ENCODE measurements around the gene CCDC178.

The CCDC178 gene

DNA sequence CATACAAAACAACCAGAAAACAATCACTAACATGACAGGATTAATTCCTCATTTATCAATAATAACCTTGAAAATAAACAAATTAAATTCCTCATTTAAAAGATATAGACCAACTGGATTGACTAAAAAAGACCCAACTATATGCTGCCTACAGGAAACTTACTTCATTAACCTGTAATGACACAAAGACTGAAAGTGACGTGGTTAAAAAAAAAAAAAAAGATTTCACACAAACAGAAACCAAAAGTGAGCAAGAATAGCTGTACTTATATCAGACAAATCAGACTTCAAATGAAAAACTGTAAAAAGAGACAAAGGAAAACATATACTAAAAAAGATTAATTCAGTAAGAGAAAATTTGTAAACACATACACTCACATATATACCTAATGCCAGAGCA lies 201.2 kb downstream of the CCDC178 start:
- Histone ChIP-seq H3K27me3 (ENCODE audit: control insufficient read depth, insufficient read depth, low read length, poor library complexity, severe bottlenecking) (no peaks in the 10 kb centered on the region), H3K9me3 (ENCODE audit: control insufficient read depth, low read length) (no peaks in the 10 kb centered on the region), H3K36me3 (ENCODE audit: control insufficient read depth, insufficient read depth, low read length) (no peaks in the 10 kb centered on the region), H3K4me3 (ENCODE audit: insufficient read depth, low read depth, low read length) (no peak overlapping the region), H3K4me1 (ENCODE audit: control insufficient read depth, insufficient read depth, low read length) (no peaks in the 10 kb centered on the region), H3K27ac (ENCODE audit: insufficient read depth, low read depth, low read length, poor library complexity, severe bottlenecking) (no peak overlapping the region)
- WGBS, 2 experiments: 100% methylated on average over 1 of the region's 1 CpG

DNA sequence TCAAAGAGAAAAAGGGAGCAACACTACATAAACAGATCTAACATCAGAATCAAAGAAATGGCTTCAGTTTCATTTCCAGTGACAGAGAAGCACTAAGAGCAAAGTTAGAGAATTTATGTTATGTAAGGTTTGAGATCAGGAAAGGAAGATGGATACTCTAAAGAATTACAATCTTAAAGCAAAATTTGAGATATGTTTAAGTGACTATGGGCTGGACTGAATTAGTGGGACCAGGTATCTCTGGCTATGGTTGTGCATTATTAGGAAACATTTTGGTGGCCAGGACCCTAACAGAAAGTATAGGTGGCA lies 208.2 kb downstream of the CCDC178 start:
- Histone ChIP-seq H3K27me3 (ENCODE audit: control insufficient read depth, insufficient read depth, low read length, poor library complexity, severe bottlenecking) (no peaks in the 10 kb centered on the region), H3K36me3 (ENCODE audit: control insufficient read depth, insufficient read depth, low read length) (no peaks in the 10 kb centered on the region), H3K4me3 (ENCODE audit: insufficient read depth, low read depth, low read length) (no peak overlapping the region), H3K9me3 (ENCODE audit: control insufficient read depth, low read length) (no peaks in the 10 kb centered on the region), H3K27ac (ENCODE audit: insufficient read depth, low read depth, low read length, poor library complexity, severe bottlenecking) (no peak overlapping the region), H3K4me1 (ENCODE audit: control insufficient read depth, insufficient read depth, low read length) (peaks cover 7% of the 10 kb centered on the region)

DNA sequence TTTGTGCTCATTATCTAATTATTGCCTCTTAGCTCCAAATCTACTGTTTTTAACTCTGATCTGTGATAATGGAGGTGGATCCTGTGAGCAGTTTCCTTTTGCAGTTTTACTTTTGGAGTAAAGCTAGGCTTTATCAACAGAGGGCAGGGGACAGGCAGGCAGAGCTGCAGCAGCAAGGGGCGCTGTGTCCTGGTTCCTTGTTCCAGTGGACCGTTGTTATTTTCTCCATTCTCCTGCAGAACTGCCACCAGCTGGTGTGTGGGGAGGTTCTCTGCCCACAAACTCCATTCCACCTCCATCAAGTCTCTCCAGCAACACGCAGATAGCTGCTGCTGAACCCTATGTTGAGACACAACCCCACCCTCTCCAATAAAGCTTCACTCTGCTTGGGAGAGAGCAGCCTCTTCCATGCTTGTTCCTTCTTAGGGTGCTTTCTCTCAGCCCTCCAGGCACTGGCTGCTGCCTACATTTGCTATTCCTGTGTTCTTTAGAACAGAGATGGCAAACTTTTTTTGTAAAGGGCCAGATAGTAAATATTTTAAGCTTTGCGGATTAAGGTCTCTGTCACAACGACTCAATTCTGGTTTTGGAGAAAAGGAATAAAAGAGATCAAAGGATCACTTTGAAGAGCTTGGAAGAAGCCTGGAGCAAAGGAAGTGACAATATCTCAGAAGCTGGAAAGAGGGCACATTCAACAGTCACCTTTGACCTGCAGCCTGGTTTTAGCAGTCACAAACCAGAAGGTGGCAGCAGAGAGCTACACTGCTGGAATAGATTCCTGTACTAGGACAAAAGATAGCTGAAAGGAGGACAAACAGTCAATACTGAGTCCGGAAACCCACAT lies 208.8 kb downstream of the CCDC178 start:
- peaks cover 7% of the 10 kb centered on the region for H3K4me1 ChIP-seq (ENCODE audit: control insufficient read depth, insufficient read depth, low read length)
- H3K27ac ChIP-seq (ENCODE audit: insufficient read depth, low read depth, low read length, poor library complexity, severe bottlenecking): no peak overlapping the region
- no peak overlapping the region for H3K4me3 ChIP-seq (ENCODE audit: insufficient read depth, low read depth, low read length)
- WGBS, 2 experiments: 48 to 54% methylated on average over 6 of the region's 6 CpGs
- no peaks in the 10 kb centered on the region for H3K36me3 ChIP-seq (ENCODE audit: control insufficient read depth, insufficient read depth, low read length)
- H3K9me3 ChIP-seq (ENCODE audit: control insufficient read depth, low read length): no peaks in the 10 kb centered on the region
- no peaks in the 10 kb centered on the region for H3K27me3 ChIP-seq (ENCODE audit: control insufficient read depth, insufficient read depth, low read length, poor library complexity, severe bottlenecking)

DNA sequence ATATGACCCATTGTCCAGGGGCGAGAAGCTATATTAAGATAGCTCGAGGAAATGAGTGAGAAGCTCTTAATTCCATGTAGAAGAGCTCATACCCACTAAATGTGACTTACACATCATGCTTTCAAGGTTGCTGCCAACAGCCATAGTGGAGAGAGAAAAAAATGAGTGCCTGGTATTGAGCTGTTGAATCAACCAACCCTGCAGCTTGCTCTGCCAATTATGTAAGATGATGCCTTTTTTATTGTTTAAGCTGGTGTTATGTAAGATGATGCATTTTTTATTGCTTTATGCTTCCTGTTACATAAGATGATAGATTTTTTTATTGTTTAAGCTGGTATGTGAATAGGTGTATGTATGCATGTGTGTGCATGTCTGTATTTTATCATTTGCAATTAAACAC lies 228.2 kb downstream of the CCDC178 start:
- no peak overlapping the region for H3K27ac ChIP-seq (ENCODE audit: insufficient read depth, low read depth, low read length, poor library complexity, severe bottlenecking)
- H3K9me3 ChIP-seq (ENCODE audit: control insufficient read depth, low read length): no peaks in the 10 kb centered on the region
- no peak overlapping the region for H3K4me3 ChIP-seq (ENCODE audit: insufficient read depth, low read depth, low read length)
- no peaks in the 10 kb centered on the region for H3K27me3 ChIP-seq (ENCODE audit: control insufficient read depth, insufficient read depth, low read length, poor library complexity, severe bottlenecking)
- H3K36me3 ChIP-seq (ENCODE audit: control insufficient read depth, insufficient read depth, low read length): no peaks in the 10 kb centered on the region
- 96% methylated on average over 2 of the region's 2 CpGs; no CpG with 5 or more reads in 1 of the 2 experiments for WGBS, 2 experiments
- H3K4me1 ChIP-seq (ENCODE audit: control insufficient read depth, insufficient read depth, low read length): no peaks in the 10 kb centered on the region

DNA sequence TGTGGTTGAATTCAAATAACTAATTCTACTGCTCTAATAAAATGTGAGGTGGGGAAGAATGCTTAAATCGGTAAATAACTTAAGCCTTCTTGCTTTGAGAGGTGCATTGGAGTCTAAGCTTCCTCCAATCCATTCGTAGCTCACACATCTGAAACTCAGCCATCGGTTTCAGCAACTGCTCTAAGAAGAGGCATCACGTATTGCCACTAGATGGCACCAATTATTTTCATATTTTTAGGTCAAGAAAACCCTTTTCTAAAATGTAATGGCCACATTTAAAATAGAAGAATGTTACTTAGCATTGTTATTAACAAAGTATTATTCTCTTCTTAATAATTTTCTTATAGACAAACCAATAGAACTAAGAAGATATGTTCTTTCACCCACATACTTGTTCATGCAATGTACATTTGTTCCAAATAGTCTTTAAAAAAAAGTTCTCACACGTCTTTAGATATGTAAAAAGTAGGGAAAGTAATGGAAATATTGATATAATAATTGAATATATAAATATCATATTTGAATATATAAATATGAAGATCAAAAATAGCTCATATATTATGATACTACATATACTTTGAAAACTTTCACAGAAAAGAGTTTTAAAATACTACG lies 229.8 kb downstream of the CCDC178 start:
- Histone ChIP-seq H3K27ac (ENCODE audit: insufficient read depth, low read depth, low read length, poor library complexity, severe bottlenecking) (no peak overlapping the region), H3K36me3 (ENCODE audit: control insufficient read depth, insufficient read depth, low read length) (no peaks in the 10 kb centered on the region), H3K27me3 (ENCODE audit: control insufficient read depth, insufficient read depth, low read length, poor library complexity, severe bottlenecking) (no peaks in the 10 kb centered on the region), H3K4me3 (ENCODE audit: insufficient read depth, low read depth, low read length) (no peak overlapping the region), H3K9me3 (ENCODE audit: control insufficient read depth, low read length) (no peaks in the 10 kb centered on the region), H3K4me1 (ENCODE audit: control insufficient read depth, insufficient read depth, low read length) (no peaks in the 10 kb centered on the region)
- 15% methylated on average over 4 of the region's 6 CpGs for WGBS, 2 experiments

DNA sequence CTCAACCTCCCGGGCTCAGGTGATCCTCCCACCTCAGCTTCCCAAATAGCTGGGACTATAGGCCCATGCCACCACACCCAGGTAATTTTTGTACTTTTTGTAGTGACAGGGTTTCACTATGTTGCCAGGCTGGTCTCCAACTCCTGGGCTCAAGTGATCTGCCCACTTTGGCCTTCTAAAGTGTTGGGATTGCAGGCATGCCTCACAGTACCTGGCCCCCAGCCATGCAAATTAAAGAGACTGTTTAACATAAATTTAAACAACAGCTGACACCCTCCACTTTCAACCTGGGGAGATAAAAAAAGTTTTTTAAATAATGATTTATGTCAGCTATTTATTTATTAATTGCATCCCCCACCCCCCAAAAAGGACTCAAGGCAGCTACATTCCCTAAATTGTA lies 234.7 kb downstream of the CCDC178 start:
- H3K27me3 ChIP-seq (ENCODE audit: control insufficient read depth, insufficient read depth, low read length, poor library complexity, severe bottlenecking): no peaks in the 10 kb centered on the region
- WGBS, 2 experiments: 71 to 86% methylated on average over 1 of the region's 1 CpG
- no peaks in the 10 kb centered on the region for H3K4me1 ChIP-seq (ENCODE audit: control insufficient read depth, insufficient read depth, low read length)
- no peaks in the 10 kb centered on the region for H3K36me3 ChIP-seq (ENCODE audit: control insufficient read depth, insufficient read depth, low read length)
- no peaks in the 10 kb centered on the region for H3K9me3 ChIP-seq (ENCODE audit: control insufficient read depth, low read length)
- H3K27ac ChIP-seq (ENCODE audit: insufficient read depth, low read depth, low read length, poor library complexity, severe bottlenecking): no peak overlapping the region
- H3K4me3 ChIP-seq (ENCODE audit: insufficient read depth, low read depth, low read length): no peak overlapping the region

DNA sequence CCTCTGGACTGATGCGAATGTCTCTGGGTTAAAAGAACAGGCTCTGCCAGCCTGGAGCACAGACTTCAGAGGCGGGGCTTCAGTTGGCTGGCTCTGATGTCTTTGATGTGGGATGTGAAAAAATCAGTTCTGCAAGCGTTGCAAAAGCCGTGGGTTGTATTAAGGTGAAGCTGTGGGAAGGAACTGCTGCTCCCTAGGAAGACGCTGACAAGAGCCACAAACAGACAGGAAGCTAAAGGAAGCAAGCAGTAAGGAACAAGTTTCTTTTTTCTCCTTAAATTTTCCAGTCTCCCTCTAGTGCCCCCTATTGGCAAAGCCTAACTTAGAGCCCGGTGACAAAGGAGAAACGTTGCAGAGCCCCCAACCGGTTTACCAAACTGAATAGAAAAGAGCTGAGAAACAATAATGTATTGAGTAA lies 239.0 kb downstream of the CCDC178 start:
- 22 to 32% methylated on average over 8 of the region's 8 CpGs for WGBS, 2 experiments
- no peaks in the 10 kb centered on the region for H3K27me3 ChIP-seq (ENCODE audit: control insufficient read depth, insufficient read depth, low read length, poor library complexity, severe bottlenecking)
- H3K9me3 ChIP-seq (ENCODE audit: control insufficient read depth, low read length): no peaks in the 10 kb centered on the region
- no peaks in the 10 kb centered on the region for H3K36me3 ChIP-seq (ENCODE audit: control insufficient read depth, insufficient read depth, low read length)
- no peaks in the 10 kb centered on the region for H3K4me1 ChIP-seq (ENCODE audit: control insufficient read depth, insufficient read depth, low read length)
- H3K27ac ChIP-seq (ENCODE audit: insufficient read depth, low read depth, low read length, poor library complexity, severe bottlenecking): no peak overlapping the region
- peak overlapping the region; percentile 17 for H3K4me3 ChIP-seq (ENCODE audit: insufficient read depth, low read depth, low read length)

DNA sequence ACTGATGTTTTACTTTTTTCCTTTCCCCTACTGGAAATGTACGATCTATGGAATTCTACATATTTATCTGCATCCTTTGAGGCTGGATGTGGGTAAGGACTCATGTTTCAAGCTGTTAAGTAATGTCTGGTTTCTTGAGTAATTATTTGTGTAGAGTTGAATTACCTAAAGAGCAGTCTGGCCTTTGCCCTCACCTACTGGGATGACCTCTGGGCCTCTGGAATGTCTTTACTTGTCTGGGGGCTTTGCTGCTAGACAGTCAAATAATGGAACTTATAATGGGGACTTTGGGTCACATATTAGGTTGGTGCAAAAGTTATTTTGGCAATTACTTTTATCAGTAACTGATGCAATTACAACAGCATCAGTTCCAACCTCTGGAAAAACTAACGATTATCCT lies 244.7 kb downstream of the CCDC178 start:
- Histone ChIP-seq H3K4me3 (ENCODE audit: insufficient read depth, low read depth, low read length) (no peak overlapping the region), H3K36me3 (ENCODE audit: control insufficient read depth, insufficient read depth, low read length) (no peaks in the 10 kb centered on the region), H3K9me3 (ENCODE audit: control insufficient read depth, low read length) (no peaks in the 10 kb centered on the region), H3K27me3 (ENCODE audit: control insufficient read depth, insufficient read depth, low read length, poor library complexity, severe bottlenecking) (no peaks in the 10 kb centered on the region), H3K4me1 (ENCODE audit: control insufficient read depth, insufficient read depth, low read length) (no peaks in the 10 kb centered on the region), H3K27ac (ENCODE audit: insufficient read depth, low read depth, low read length, poor library complexity, severe bottlenecking) (no peak overlapping the region)
- WGBS, 2 experiments: 96 to 98% methylated on average over 2 of the region's 2 CpGs

DNA sequence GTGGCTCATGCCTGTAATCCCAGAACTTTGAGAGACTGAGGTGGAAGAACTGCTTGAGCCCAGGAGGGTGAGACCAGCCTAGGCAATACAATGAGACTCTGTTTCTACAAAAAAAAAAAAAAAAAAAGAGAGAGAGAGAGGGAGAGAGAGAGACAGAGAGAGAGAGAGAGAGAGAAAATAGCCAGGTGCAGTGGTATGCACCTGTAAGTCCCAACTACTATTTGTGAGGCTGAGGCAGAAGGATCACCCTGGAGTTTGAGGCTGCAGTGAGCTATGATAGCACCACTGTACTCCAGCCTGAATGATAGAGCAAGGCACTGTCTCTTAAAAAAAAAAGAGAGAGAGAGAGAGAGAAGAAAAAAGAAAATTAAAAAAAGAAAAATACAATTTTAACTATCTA lies 245.7 kb downstream of the CCDC178 start:
- no peaks in the 10 kb centered on the region for H3K9me3 ChIP-seq (ENCODE audit: control insufficient read depth, low read length)
- no peak overlapping the region for H3K4me3 ChIP-seq (ENCODE audit: insufficient read depth, low read depth, low read length)
- no peaks in the 10 kb centered on the region for H3K36me3 ChIP-seq (ENCODE audit: control insufficient read depth, insufficient read depth, low read length)
- no peak overlapping the region for H3K27ac ChIP-seq (ENCODE audit: insufficient read depth, low read depth, low read length, poor library complexity, severe bottlenecking)
- no peaks in the 10 kb centered on the region for H3K27me3 ChIP-seq (ENCODE audit: control insufficient read depth, insufficient read depth, low read length, poor library complexity, severe bottlenecking)
- H3K4me1 ChIP-seq (ENCODE audit: control insufficient read depth, insufficient read depth, low read length): no peaks in the 10 kb centered on the region

DNA sequence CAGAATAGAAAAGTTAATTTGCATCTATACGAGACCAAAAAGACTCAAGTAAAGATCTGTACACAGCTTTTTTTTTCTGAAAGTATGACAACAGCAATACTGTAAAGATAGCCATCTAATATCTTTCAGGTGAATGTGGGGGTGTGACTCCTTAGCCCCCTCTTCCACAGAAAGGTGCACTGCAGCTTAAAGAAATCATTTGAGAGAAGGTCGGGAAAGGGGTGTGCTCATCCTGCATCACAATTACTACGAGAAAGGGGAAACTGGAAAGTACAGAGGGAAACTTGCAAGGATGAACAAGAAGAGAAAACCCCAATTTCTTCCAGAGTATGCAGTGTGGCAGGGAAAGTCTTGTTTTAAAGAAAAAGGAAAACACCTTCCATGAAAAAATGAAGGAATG lies 255.6 kb downstream of the CCDC178 start:
- Histone ChIP-seq H3K27ac (ENCODE audit: insufficient read depth, low read depth, low read length, poor library complexity, severe bottlenecking) (no peak overlapping the region), H3K27me3 (ENCODE audit: control insufficient read depth, insufficient read depth, low read length, poor library complexity, severe bottlenecking) (no peaks in the 10 kb centered on the region), H3K4me1 (ENCODE audit: control insufficient read depth, insufficient read depth, low read length) (no peaks in the 10 kb centered on the region), H3K36me3 (ENCODE audit: control insufficient read depth, insufficient read depth, low read length) (no peaks in the 10 kb centered on the region), H3K4me3 (ENCODE audit: insufficient read depth, low read depth, low read length) (no peak overlapping the region), H3K9me3 (ENCODE audit: control insufficient read depth, low read length) (no peaks in the 10 kb centered on the region)
- WGBS, 2 experiments: 64 to 75% methylated on average over 3 of the region's 3 CpGs
